ENCODE data around the gene CHAT.

DNA sequence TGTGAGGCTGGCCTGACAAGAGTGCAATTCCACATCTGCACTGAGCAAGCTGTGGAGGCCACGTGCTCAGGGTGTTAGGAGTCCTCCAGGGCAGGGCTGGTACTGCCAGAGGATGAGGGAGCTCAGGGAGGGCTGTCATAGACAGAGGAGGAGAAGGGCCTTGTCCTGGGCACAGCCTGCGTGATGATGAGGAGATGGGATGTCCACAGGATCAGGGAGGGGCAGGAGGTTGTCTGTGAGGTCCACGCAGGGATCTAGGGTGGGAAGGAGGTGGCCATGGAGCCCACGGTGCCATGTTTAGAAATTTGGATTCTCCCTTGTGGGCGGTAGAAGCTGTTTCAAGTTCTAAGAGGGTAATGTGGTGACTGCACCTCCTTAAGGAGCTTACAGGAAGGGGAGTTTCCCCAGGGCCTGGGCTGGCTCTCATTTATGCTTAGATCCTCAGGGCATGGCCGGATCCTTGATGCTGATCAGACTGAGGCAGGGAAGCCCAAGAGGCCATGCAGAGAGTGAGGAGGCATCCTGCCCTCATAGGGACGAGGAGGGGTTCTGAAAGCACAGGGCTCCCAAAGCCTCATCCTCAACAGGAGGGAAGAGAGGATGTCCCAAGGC is 30.3 kb downstream of the CHAT start:
- TF ChIP-seq TAF1 (IDR thresholded peaks at IDR 0.05; ENCODE audit: borderline replicate concordance, insufficient read depth, low read length) (no peak), POLR2AphosphoS5 (IDR thresholded peaks at IDR 0.05; ENCODE audit: low read depth, low read length) (no peak), SIN3A (IDR thresholded peaks at IDR 0.05; ENCODE audit: borderline replicate concordance, insufficient read depth, low read length) (no peak)
- TF ChIP-seq, protein P1, sequence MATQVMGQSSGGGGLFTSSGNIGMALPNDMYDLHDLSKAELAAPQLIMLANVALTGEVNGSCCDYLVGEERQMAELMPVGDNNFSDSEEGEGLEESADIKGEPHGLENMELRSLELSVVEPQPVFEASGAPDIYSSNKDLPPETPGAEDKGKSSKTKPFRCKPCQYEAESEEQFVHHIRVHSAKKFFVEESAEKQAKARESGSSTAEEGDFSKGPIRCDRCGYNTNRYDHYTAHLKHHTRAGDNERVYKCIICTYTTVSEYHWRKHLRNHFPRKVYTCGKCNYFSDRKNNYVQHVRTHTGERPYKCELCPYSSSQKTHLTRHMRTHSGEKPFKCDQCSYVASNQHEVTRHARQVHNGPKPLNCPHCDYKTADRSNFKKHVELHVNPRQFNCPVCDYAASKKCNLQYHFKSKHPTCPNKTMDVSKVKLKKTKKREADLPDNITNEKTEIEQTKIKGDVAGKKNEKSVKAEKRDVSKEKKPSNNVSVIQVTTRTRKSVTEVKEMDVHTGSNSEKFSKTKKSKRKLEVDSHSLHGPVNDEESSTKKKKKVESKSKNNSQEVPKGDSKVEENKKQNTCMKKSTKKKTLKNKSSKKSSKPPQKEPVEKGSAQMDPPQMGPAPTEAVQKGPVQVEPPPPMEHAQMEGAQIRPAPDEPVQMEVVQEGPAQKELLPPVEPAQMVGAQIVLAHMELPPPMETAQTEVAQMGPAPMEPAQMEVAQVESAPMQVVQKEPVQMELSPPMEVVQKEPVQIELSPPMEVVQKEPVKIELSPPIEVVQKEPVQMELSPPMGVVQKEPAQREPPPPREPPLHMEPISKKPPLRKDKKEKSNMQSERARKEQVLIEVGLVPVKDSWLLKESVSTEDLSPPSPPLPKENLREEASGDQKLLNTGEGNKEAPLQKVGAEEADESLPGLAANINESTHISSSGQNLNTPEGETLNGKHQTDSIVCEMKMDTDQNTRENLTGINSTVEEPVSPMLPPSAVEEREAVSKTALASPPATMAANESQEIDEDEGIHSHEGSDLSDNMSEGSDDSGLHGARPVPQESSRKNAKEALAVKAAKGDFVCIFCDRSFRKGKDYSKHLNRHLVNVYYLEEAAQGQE (IDR thresholded peaks at IDR 0.05; ENCODE audit: insufficient read depth in 1 of 2, low read depth in 2 of 2, low read length in 2 of 2): no peak

Measured in PFSK-1 (cell line).